Left lung (tissue), 10 donors: Measurements from ENCODE around the gene GMPR. TPM values are rescaled to one million over a fixed set of nuclear protein-coding genes. Genes with fewer than 3 reads are reported as not detected.
"Not testable (repeated sequence)": the region's sequence is repeated elsewhere in the genome, so short reads cannot be mapped to it uniquely, and the experiment has no call there.

Experiments
- ATAC-seq: fragments of 200-7000 bp; cut with Tn5 transposase; one replicate; pipeline ENCODE4 v1.9.1; 2020; ENCODE audit warnings: moderate library complexity
- DNase-seq, 4 donors: peaks; one replicate each; pipeline ENCODE4 v3.0.0-alpha.2; 2013 to 2020
- H3K27ac ChIP-seq, 2 donors: fragments of 200-600 bp; sonication (generic) in 1 of 2; one replicate each; pipeline versions ENCODE4 v1.5.0 to v1.8.0; 2020 to 2021
- H3K27me3 ChIP-seq, 2 donors: fragments of 200-600 bp; sonication (generic) in 1 of 2; one replicate each; pipeline versions ENCODE4 v1.5.0 to v1.8.0; 2020 to 2021
- H3K36me3 ChIP-seq, 2 donors: fragments of 200-600 bp; sonication (generic) in 1 of 2; one replicate each; pipeline versions ENCODE4 v1.5.0 to v1.8.0; 2020 to 2021
- H3K4me1 ChIP-seq, 2 donors: fragments of 200-600 bp; one replicate each; pipeline ENCODE4 v1.8.0; 2021
- H3K4me3 ChIP-seq, 2 donors: fragments of 200-600 bp; sonication (generic) in 1 of 2; one replicate each; pipeline versions ENCODE4 v1.5.0 to v1.8.0; 2020 to 2021; ENCODE audit warnings: mild to moderate bottlenecking in 1 of 2
- H3K9me3 ChIP-seq, 2 donors: fragments of 200-600 bp; sonication (generic) in 1 of 2; one replicate each; pipeline versions ENCODE4 v1.5.0 to v1.8.0; 2020 to 2021
- intact Hi-C, 2 donors: fragments of 100-400 bp; cut with DNase I; formaldehyde crosslinking; loops; one replicate each; pipeline versions ENCODE4 v1.11.2 to v1.14.2; 2022
- polyA plus RNA-seq, 6 donors: library from polyadenylated mRNA; unstranded; fragments of 120-200 nt; gene quantifications; one replicate each; pipeline ENCODE4 v1.2.1, GENCODE V29; 2013; ENCODE audit not compliant: insufficient read length in 6 of 6
- total RNA-seq, 2 donors: library from RNA; stranded (reverse); fragmentation: NEBNext Ultra II Directional; extraction: Animal tissue kit (Norgen Biotek cat#: 25700); gene quantifications; one replicate each; pipeline ENCODE4 v1.2.1, GENCODE V29; 2021
- TF ChIP-seq, protein P1 (sequence below), 2 donors: fragments of 200-600 bp; sonication (generic) in 1 of 2; IDR thresholded peaks; one replicate each; pipeline versions ENCODE4 v1.5.0 to v1.8.0; 2021; ENCODE audit warnings: antibody characterized with exemption in 2 of 2
- donor health status: DM: no; HTN: yes; CAD: no.
- donor health status: DM: no; HTN: no; CAD: no.

The GMPR gene
- total and polyA plus RNA-seq, 8 donors: 3.8 to 16.1 (median 7.0) TPM

DNA sequence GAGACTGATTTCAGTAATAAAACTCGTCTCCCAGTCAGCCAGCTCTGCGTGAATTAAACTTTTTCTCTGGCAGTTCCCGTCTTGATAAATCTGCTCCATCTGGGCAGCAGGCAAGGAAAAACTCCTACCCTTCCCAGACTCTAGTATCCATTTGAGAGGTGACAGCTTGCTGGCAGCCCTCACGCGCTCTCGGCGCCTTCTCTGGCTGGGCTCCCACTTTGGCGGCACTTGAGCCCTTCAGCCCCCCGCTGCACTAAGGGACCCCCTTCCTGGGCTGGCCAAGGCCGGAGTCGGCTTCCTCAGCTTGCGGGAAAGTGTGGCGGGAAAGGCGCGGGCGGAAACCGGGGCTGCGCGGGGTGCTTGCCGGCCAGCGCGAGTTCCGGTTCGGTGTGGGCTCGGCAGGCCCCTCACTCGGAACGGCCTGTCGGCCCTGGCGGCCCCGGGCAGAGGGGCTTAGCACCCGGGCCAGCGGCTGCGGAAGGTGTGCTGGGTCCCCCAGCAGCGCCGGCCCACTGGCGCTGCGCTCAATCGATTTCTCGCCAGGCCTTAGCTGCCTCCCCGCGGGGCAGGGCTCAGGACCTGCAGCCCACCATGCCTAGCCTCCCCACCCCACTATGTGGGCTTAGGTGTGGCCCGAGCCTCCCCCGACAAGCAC is 21.8 kb upstream of the GMPR start:
- intact Hi-C loops: no loop called here
- DNase-seq: no peak

DNA sequence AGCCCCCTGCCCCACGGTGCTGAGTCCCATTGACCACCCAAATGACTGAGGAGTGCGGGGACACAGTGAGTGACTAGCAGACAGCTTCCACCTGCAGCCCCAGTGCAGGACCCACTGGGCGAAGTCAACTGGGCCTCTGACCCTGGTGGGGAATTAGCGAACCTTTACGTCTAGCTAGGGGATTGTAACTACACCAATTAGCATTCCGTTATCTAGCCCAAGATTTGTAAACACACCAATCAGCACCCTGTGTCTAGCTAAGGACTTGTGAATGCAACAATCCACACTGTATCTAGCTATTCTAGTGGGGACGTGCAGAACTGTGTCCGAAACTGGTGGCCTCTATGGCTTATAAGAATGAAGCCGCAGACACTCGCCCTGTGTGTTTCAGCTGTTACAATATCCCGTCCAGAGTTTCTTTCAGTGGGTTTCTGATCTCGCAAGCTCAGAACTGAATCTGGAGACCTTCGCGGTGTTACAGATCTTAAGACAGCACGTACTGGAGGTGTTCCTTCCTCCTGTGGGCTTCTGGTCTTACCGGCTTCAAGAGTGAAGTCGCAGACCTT is 21.1 kb upstream of the GMPR start:
- intact Hi-C loops: no loop called here
- H3K4me3 ChIP-seq: no peak overlapping the region
- no peak for ATAC-seq
- H3K27ac ChIP-seq: no peak overlapping the region
- H3K4me1 ChIP-seq: peaks cover 2 to 13% of the 10 kb centered on the region in 2 donors
- no peaks in the 10 kb centered on the region for H3K9me3 ChIP-seq
- no peak for DNase-seq
- H3K36me3 ChIP-seq: no peaks in the 10 kb centered on the region
- TF ChIP-seq, protein P1, sequence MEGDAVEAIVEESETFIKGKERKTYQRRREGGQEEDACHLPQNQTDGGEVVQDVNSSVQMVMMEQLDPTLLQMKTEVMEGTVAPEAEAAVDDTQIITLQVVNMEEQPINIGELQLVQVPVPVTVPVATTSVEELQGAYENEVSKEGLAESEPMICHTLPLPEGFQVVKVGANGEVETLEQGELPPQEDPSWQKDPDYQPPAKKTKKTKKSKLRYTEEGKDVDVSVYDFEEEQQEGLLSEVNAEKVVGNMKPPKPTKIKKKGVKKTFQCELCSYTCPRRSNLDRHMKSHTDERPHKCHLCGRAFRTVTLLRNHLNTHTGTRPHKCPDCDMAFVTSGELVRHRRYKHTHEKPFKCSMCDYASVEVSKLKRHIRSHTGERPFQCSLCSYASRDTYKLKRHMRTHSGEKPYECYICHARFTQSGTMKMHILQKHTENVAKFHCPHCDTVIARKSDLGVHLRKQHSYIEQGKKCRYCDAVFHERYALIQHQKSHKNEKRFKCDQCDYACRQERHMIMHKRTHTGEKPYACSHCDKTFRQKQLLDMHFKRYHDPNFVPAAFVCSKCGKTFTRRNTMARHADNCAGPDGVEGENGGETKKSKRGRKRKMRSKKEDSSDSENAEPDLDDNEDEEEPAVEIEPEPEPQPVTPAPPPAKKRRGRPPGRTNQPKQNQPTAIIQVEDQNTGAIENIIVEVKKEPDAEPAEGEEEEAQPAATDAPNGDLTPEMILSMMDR (IDR thresholded peaks at IDR 0.05): no peak
- peaks cover 5 to 17% of the 10 kb centered on the region in 2 donors for H3K27me3 ChIP-seq

More for the DNA sequence above, 21.8 kb upstream of the GMPR start:
- Histone ChIP-seq H3K36me3 (no peaks in the 10 kb centered on the region), H3K4me3 (no peak overlapping the region), H3K27me3 (peaks cover 5 to 17% of the 10 kb centered on the region in 2 donors), H3K9me3 (no peaks in the 10 kb centered on the region), H3K27ac (no peak overlapping the region), H3K4me1 (peaks cover 2 to 13% of the 10 kb centered on the region in 2 donors)
- ATAC-seq: peak; percentile 30
- TF ChIP-seq, protein P1 (IDR thresholded peaks at IDR 0.05): no peak

DNA sequence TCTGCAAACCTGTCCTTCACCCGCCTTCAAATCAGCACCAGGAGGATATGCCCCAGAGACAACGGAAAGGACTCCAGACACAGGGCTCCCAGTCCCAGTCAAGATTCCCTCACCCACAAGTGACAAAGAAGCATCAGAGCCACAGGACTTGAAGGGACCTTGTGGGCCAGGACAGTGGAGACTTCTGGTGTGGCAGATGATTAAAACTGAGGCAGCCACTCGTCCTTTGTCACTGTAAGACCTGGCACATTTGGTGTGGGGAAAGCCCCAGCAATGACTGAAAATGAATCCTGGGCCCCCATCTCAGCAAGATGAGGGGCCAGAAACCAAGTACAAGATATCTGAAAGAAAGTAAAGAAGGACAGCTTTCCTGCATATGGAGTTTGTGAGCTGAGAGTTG is 15.6 kb upstream of the GMPR start:
- H3K9me3 ChIP-seq: no peaks in the 10 kb centered on the region
- ATAC-seq (no peak), DNase-seq (no peak)
- TF ChIP-seq, protein P1 (IDR thresholded peaks at IDR 0.05): no peak
- no peak overlapping the region for H3K4me3 ChIP-seq
- no peaks in the 10 kb centered on the region for H3K27me3 ChIP-seq
- H3K36me3 ChIP-seq: no peaks in the 10 kb centered on the region
- no peaks in the 10 kb centered on the region for H3K4me1 ChIP-seq
- H3K27ac ChIP-seq: no peak overlapping the region
- intact Hi-C loops: no loop called here

DNA sequence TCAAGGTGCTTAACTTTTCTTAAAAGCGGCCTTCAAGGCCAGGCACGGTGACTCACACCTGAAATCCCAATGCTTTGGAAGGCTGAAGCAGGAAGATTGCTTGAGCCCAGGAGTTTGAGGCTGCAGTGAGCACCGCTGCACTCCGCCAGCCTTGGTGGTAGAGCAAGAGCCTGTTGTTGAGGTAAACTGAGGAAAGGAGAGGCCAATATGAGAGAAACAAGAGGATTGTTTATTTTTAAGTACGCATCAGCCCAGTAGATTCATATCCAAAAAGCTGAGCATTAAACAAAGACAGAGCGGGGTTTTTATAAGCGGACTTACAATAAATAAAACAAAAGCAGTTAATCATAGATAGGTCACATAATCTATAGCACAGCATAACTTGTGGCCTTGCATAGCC is 15.0 kb upstream of the GMPR start:
- H3K27ac ChIP-seq: no peak overlapping the region
- no peak for DNase-seq
- H3K4me1 ChIP-seq: no peaks in the 10 kb centered on the region
- H3K9me3 ChIP-seq: no peaks in the 10 kb centered on the region
- no peaks in the 10 kb centered on the region for H3K27me3 ChIP-seq
- TF ChIP-seq, protein P1 (IDR thresholded peaks at IDR 0.05): no peak
- no peaks in the 10 kb centered on the region for H3K36me3 ChIP-seq
- ATAC-seq: no peak
- intact Hi-C loops: no loop called here
- no peak overlapping the region for H3K4me3 ChIP-seq

DNA sequence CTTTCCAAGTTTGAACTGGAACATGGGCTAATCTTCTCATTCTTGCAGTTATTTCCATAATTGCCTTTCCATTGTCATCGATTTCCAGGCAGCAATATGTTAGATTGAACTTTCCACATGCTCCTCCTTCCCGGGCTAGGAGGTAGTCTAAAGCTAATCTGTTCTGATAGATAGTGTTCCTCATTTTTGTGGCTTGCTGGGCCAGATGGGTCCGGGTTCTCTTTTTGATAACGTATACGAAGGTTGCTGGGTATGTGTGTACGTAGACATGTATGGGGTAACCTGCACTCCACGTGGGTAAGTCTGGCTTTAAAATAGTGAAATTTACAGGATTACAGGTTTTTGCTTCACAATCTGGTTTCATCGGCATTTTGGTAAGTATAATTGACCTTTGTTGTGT is 14.0 kb upstream of the GMPR start:
- H3K9me3 ChIP-seq: no peaks in the 10 kb centered on the region
- no peak overlapping the region for H3K27ac ChIP-seq
- no peaks in the 10 kb centered on the region for H3K27me3 ChIP-seq
- no peaks in the 10 kb centered on the region for H3K4me1 ChIP-seq
- no peak for ATAC-seq
- intact Hi-C loops: no loop called here
- no peaks in the 10 kb centered on the region for H3K36me3 ChIP-seq
- TF ChIP-seq, protein P1 (IDR thresholded peaks at IDR 0.05): no peak
- H3K4me3 ChIP-seq: no peak overlapping the region
- no peak for DNase-seq

DNA sequence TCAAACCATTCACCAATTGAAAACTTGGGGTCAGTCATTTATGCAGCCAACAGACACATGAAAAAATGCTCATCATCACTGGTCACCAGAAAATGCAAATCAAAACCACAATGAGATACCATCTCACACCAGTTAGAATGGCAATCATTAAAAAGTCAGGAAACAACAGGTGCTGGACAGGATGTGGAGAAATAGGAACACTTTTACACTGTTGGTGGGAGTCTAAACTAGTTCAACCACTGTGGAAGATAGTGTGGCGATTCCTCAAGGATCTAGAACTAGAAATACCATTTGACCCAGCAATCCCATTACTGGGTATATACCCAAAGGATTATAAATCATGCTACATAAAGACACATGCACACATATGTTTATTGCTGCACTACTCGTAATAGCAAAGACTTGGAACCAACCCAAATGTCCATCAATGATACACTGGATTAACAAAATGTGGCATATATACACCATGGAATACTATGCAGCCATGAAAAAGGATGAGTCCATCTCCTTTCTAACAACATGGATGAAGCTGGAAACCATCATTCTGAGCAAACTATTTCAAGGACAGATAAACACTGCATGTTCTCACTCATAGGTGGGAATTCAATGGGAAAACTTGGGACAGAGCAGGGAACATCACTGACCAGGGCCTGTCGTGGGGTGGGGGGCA is 13.2 kb upstream of the GMPR start:
- H3K27ac ChIP-seq: not testable (repeated sequence)

DNA sequence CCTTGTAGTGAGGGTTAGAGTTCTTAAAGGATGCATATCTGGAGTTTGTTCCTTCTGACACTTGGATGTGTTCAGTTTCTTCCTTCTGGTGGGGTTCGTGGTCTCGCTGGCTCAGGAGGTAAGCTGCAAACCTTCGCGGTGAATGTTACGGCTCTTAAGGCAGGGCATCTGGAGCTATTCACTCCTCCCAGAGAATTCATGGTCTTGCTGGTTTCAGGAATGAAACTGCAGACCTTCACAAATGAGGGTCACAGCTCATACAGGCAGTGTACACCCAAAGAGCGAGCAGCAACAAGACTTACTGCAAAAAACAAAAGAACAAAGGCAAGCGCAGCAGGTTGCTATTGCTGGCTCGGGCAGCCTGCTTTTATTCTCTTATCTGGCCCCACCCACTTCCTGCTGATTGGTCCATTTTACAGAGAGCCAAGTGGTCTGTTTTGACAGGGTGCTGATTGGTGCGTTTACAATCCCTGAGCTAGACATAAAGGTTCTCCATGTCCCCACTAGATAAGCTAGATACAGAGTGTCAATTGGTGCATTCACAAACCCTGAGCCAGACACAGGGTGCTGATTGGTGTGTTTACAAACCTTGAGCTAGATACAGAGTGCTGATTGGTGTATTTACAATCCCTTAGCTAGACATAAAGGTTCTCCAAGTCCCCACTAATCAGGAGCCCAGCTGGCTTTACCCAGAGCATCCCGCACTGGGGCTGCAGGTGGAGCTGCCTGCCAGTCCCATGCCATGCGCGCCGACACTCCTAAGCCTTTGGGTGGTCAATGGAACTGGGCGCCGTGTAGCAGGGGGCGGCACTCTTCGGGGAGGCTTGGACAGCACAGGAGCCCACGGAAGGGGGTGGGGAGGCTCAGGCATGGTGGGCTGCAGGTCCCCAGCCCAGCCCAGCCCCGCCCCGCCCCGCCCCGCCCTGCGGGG is 12.0 kb upstream of the GMPR start:
- intact Hi-C loops, DNase-seq: not testable (repeated sequence)

More for the DNA sequence above, 13.2 kb upstream of the GMPR start:
- H3K36me3 ChIP-seq, H3K4me3 ChIP-seq, H3K9me3 ChIP-seq, H3K27me3 ChIP-seq, H3K4me1 ChIP-seq, intact Hi-C loops, ATAC-seq, DNase-seq: not testable (repeated sequence)

More for the DNA sequence above, 12.0 kb upstream of the GMPR start:
- H3K4me1 ChIP-seq, H3K27me3 ChIP-seq, H3K9me3 ChIP-seq, H3K36me3 ChIP-seq, H3K4me3 ChIP-seq, H3K27ac ChIP-seq, ATAC-seq: not testable (repeated sequence)
